Measurements from ENCODE around the gene SETD1B.
"Not testable (repeated sequence)": the region's sequence is repeated elsewhere in the genome, so short reads cannot be mapped to it uniquely, and the experiment has no call there.

SETD1B gene

GRCh38 chr12:121845701-121846100, 41.9 kb downstream of the SETD1B start:
- TF ChIP-seq CTCF (IDR thresholded peaks at IDR 0.05) = no peak
- H3K36me3 ChIP-seq = no peaks in the 10 kb centered on the region
- intact Hi-C loops (cut with DNase I; ENCODE audit: low total_unique reads) = no loop called here

GRCh38 chr12:121849211-121849610, 45.4 kb downstream of the SETD1B start:
- no peak for TF ChIP-seq CTCF (IDR thresholded peaks at IDR 0.05)
- no peak for DNase-seq
- no peaks in the 10 kb centered on the region for H3K36me3 ChIP-seq
- no peak overlapping the region for H3K4me3 ChIP-seq
- intact Hi-C loops (cut with DNase I; ENCODE audit: low total_unique reads) = no loop called here
- no peaks in the 10 kb centered on the region for H3K4me1 ChIP-seq
- no peak overlapping the region for H3K27ac ChIP-seq
- no peaks in the 10 kb centered on the region for H3K9me3 ChIP-seq
- H3K27me3 ChIP-seq = no peaks in the 10 kb centered on the region

More at GRCh38 chr12:121845701-121846100, 41.9 kb downstream of the SETD1B start:
- Histone ChIP-seq H3K27ac (no peak overlapping the region), H3K4me1 (no peaks in the 10 kb centered on the region), H3K9me3 (no peaks in the 10 kb centered on the region), H3K4me3 (no peak overlapping the region), H3K27me3 (no peaks in the 10 kb centered on the region)
- DNase-seq = no peak

GRCh38 chr12:121849665-121850064, 45.9 kb downstream of the SETD1B start:
- intact Hi-C loops (cut with DNase I; ENCODE audit: low total_unique reads) = no loop called here
- no peaks in the 10 kb centered on the region for H3K4me1 ChIP-seq
- DNase-seq = no peak
- no peak for TF ChIP-seq CTCF (IDR thresholded peaks at IDR 0.05)
- no peak overlapping the region for H3K27ac ChIP-seq
- no peaks in the 10 kb centered on the region for H3K27me3 ChIP-seq
- H3K36me3 ChIP-seq = no peaks in the 10 kb centered on the region
- H3K4me3 ChIP-seq = no peak overlapping the region
- no peaks in the 10 kb centered on the region for H3K9me3 ChIP-seq

- H3K4me3 ChIP-seq; H3K9me3 ChIP-seq; intact Hi-C loops (cut with DNase I; ENCODE audit: low total_unique reads); H3K27ac ChIP-seq; DNase-seq; H3K27me3 ChIP-seq; H3K36me3 ChIP-seq; H3K4me1 ChIP-seq: not testable (repeated sequence)
These were observed 48.6 kb downstream of the SETD1B start for GRCh38 chr12:121852392-121852791.

- no peak overlapping the region for H3K4me3 ChIP-seq
- no peak for DNase-seq
- no peaks in the 10 kb centered on the region for H3K36me3 ChIP-seq
- H3K4me1 ChIP-seq = peaks cover 3 to 55% (median 36%) of the 10 kb centered on the region in 4 donors
- intact Hi-C loops (cut with DNase I; ENCODE audit: low total_unique reads) = no loop called here
- no peaks in the 10 kb centered on the region for H3K9me3 ChIP-seq
- H3K27me3 ChIP-seq = no peaks in the 10 kb centered on the region
- H3K27ac ChIP-seq = peak overlapping the region; percentile 91 to 95
- no peak for TF ChIP-seq CTCF (IDR thresholded peaks at IDR 0.05)
These were observed 53.8 kb downstream of the SETD1B start for GRCh38 chr12:121857322-121858246.

GRCh38 chr12:121858318-121858661, 54.5 kb downstream of the SETD1B start:
- no peaks in the 10 kb centered on the region for H3K36me3 ChIP-seq
- H3K4me1 ChIP-seq = peaks cover 3 to 55% (median 36%) of the 10 kb centered on the region in 4 donors
- intact Hi-C loops (cut with DNase I; ENCODE audit: low total_unique reads) = no loop called here
- H3K27me3 ChIP-seq = no peaks in the 10 kb centered on the region
- no peaks in the 10 kb centered on the region for H3K9me3 ChIP-seq
- H3K4me3 ChIP-seq = peak overlapping the region in 1 of 2 donors; percentile 32
- H3K27ac ChIP-seq = peak overlapping the region; percentile 91 to 95
- no peak for TF ChIP-seq CTCF (IDR thresholded peaks at IDR 0.05)
- no peak for DNase-seq

Data from tibial artery (tissue), 4 donors.